ENCODE data around the gene RAD51B.
"Not testable (repeated sequence)": the region's sequence is repeated elsewhere in the genome, so short reads cannot be mapped to it uniquely, and the experiment has no call there.

Gene RAD51B

DNA sequence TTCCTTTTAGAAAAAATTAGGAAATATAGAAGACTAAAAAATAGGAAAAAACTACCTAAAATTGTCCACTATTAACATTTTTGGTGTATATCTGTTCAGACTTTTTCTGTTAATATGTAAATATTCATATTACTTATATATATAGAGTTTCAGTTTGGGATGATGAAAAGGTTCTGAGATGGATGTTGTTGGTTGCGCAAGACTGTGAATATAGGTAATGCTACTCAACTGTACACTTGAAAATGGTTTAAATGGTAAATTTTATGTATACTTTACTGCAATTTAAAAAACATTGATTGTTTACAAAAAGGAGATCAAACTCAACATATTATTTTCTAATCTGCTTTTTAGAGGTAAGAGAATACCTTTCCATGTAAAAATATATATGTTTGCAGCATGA lies 200.9 kb downstream of the RAD51B start:
- DNase-seq (ENCODE audit: low read depth in 2 of 2) = no peak

DNA sequence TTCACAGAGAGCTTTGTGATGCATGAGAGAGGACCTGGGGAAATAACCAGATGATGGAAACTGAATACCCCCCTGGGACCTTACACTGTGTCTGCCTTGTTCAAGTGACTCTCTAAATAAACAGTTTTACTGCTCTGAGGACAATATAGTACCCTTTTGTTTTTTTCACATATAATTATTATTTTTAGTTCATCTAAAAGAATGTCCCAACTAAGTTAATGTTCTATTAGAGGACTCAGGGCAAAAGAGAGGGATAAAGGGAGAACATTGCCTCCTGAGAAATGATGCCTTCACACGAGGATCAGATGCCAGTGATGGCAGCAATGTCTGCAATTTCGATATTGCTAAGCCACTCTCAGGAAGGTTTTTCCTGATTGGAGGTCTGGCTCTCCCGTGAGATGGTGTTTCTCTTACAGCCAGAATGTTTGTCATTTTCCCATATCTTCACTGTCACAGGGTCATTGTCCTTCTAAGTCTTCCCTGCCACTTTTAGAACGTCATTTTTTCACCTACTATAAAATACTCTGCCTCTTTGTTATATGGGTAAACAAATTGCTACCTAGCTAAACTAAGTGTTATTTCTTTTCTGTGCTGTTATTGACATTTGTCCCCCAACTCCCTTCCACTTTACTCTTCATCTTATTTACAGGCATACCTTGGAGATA lies 201.6 kb downstream of the RAD51B start:
- no peak for DNase-seq (ENCODE audit: low read depth in 2 of 2)

DNA sequence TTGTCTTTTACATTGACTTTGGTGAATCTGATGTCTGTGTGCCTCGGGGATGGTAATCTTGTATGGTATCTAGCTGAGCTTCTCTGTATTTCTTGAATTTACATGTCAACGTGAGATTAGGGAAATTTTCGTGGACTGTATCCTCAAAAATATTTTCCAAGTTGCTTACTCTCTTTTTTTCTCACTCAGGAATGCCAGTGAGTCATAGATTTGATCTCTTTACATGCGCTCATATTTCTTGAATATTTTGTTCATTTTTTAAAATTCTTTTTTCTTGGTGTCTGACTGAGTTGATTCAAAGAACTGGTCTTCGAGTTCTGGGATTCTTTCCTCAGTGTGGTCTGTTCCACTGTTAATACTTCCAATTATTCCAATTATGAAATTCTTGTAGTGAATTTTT lies 207.7 kb downstream of the RAD51B start:
- no peak for DNase-seq (ENCODE audit: low read depth in 2 of 2)

DNA sequence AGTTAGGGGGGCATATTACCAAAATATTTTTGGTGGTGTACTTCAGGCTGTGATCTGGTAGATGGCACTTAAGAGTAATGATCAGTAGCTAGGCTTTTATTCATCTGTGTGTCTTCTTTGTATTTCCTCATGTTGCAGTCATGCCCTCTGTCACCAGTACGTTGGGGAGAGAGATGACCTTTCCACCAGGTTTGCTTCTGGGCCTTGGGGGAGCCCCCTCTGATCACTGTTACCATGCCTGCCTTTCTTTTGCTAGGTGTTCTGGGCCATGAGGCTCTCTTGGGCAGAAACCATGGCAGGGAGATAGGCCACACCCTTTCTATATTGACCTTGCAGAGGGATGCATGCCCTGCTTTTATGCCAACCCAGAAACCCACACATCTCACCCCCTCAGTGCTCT lies 208.5 kb downstream of the RAD51B start:
- no peak for DNase-seq (ENCODE audit: low read depth in 2 of 2)

DNA sequence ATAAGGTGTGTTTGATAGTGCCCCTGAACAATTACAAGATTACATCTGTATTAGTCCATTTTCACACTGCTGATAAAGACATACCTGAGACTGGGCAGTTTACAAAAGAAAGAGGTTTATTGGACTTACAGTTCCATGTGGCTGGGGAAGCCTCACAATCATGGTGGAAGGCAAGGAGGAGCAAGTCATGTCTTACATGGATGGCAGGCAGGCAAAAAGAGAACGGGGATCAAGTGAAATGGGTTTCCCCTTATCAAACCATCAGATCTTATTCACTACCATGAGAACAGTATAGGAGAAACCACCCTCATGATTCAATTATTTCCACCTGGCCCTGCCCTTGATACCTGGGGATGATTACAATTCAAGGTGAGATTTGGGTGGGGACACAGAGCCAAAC lies 211.4 kb downstream of the RAD51B start:
- DNase-seq (ENCODE audit: low read depth in 2 of 2) = not testable (repeated sequence)

DNA sequence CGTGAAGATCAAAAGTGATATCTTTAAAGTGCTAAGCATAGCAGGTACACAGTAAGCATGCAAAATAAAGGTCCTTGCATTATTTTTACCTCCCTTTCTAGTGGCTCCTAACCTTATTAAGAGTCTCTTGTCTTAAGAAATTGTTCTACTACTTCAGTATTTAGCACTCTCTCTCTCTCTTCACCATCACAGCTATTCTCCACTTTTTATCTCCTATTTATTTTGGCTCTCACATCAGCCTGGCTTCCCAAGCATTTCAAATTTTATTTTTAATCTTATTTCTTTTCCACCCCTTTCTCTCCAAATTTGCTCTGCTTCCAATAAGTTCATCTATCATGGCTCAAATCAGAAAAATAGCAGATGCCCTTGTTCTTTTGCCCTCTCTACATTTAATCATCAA lies 212.6 kb downstream of the RAD51B start:
- DNase-seq (ENCODE audit: low read depth in 2 of 2) = no peak

DNA sequence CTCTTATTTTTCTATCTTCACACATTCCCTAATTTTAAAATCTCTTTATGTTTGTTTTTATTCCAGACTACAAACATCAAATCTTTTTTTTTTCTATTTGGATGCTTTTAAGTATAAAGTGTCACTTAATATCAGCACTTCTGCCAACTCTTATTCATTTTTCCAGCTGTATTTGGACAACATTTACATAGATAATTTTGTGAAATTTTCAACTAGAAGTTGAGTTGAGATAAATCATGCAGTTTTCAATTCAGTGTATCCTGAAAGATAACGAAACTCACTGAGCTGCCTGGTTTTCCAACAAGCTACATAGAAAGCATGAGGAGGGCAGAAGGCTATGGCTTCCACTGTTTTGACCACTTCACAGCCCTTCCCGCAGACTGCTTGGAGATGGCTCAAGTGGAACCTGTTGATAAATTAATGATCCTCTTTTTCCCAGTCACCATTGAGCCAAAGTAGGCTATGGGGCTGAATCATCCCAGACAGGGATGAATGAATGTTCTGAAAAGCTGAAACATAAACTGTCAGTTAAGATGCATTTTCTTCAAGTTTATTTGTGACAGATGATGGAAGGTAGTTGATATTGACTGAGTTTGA lies 213.9 kb downstream of the RAD51B start:
- no peak for DNase-seq (ENCODE audit: low read depth in 2 of 2)

DNA sequence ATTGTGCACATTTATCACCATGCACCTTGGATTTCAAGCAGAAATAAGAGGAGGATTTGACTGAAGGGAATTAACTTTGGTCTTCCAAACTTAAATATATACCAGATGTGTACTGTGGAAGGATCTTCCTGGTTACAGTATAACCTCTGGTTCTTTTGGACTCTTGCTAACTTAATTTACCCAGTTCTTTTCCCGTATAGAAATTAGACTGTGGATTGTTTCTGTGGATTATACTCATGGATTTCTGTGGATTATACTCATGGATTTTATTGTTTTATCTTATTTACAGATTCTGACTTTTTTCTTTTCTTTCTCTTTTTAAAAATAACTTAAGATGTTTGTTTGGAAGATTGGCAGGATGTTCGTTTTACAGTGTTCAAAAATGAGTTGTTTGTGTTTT lies 215.3 kb downstream of the RAD51B start:
- no peak for DNase-seq (ENCODE audit: low read depth in 2 of 2)

DNA sequence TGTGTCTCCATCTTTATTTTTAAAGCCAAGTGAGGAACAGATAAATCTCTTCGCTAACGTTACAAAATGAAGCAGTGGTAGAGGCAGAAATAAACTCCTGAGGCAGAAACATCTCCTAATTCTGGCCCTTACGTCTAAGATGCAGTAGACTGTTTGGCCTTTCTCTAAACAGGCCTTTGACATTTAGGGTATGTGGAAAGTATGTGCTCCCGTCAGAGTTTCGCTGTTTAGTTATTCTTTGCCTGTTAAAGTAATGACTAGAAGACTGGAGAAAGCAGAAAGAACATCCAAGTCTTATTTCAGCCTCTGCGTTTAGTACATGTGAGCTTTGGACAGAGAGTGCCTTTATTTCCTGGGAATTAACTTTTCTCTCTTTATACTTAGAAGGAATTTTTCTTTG lies 216.6 kb downstream of the RAD51B start:
- no peak for DNase-seq (ENCODE audit: low read depth in 2 of 2)

DNA sequence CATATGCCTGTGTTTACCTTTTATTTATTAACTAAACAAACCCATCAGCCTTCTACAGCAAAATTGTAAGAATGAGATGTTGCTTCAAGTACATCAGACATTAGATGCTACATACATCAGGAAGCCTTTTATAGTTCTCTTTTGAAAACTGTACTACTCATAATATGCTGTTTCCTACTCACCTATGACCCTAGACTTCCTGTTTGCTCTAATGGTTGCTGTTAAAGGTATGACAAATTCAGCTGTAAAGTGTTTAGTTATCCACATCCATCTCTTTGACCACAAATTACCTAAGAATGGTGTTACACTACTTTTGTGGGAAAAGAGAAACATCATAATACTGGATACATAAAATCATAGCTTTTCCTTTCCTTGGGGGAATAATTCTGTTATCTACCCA lies 220.0 kb downstream of the RAD51B start:
- no peak for DNase-seq (ENCODE audit: low read depth in 2 of 2)

DNA sequence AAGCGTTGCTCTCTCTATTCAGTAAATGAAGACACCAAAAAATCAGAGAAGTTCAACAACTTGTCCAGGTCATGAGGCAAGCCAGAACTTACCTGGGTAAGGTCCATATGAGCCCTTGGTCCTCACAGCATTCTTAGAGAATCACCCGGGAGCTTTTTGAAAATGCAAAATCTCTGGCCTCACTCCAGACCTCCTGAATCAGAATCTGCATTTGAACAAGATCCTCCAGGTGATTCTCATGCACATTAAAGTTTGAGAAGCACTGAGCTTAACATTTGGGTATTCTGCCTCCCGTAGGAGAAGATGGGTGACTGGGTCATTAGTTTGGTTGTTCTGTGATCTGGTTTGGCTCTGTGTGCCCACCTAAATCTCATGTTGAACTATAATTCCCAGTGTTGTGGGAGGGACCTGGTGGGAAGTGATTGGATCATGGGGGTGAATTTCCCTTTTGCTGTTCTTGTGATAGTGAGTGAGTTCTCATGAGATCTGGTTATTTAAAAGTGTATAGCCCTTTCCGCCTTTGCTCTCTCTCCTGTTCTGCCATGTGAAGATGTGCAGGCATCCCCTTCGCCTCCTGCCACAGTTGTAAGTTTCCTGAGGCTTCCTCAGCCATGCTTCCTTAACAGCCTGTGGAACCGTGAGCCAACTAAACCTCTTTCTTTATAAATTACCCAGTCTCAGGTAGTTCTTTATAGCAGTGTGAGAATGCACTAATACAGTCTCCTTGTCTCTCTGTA lies 221.2 kb downstream of the RAD51B start:
- no peak for DNase-seq (ENCODE audit: low read depth in 2 of 2)

DNA sequence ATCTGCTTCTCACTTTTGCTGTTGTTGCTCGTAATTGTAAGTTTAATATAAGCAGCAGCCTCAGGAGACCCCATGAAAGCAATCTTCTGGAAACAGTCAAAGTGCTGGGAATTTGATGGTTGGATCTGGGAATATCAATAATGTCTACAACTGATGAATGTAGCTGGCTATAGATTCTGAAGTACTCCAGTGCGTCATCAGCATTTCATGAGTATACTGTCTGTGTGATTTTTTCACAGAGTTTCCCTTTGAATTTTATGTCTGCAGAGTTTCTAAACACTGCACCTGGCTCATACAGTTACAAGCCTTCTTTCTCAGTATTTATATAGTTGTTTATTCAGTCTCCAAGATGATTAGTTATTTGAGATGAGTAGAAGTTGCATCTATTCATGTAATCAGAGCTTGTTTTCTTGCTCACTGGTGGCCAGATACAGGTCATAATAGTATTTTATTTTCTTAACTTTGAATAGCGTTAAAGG lies 222.3 kb downstream of the RAD51B start:
- DNase-seq (ENCODE audit: low read depth in 2 of 2) = no peak

DNA sequence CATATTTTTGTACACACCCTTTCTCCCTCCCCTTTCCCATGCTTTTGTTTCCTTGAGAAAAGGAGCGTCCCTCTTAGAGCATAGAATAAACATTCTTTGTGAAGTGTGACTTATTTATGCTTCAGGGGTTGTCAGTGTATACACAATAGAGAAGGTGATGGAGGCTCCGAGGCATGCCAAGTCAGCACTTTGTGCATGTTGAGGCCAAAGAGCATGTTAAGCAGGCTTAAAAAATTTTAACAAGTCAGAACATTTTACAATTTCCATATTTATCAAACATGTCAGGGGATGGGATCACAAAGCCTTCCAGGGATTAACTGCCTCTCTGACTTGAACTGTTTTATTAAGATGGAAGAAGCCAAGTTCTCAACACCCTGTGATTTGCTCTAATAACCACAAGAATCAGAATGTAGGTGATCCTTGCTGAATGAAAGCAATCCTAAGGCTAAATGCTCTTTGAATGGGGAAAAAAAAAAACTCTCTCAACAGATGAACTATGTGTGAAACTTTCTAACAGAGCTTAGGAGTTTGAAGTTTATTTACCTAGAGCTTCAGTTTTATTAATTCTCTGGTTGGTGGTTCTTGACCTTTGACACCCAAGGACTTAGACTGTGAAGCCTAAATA lies 223.1 kb downstream of the RAD51B start:
- no peak for DNase-seq (ENCODE audit: low read depth in 2 of 2)

DNA sequence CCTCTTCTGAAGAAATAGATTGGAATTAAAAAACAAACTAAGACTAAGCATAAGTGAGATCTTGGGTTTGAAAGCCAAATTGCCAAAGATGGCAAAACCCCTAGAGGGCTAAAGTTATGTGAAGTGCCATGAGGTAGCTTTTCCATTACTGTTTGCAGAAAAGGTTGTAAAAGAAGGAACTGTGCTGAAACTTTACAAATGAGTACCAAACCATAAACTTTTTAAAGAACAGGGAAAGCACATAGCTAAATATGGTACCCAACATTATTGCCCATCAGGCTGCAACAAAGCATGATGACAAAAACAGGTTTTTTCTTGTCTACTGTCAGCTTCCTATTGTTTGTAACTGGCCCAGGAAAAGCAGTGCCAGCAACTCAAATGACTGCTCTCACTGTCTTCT lies 224.2 kb downstream of the RAD51B start:
- DNase-seq (ENCODE audit: low read depth in 2 of 2) = no peak

DNA sequence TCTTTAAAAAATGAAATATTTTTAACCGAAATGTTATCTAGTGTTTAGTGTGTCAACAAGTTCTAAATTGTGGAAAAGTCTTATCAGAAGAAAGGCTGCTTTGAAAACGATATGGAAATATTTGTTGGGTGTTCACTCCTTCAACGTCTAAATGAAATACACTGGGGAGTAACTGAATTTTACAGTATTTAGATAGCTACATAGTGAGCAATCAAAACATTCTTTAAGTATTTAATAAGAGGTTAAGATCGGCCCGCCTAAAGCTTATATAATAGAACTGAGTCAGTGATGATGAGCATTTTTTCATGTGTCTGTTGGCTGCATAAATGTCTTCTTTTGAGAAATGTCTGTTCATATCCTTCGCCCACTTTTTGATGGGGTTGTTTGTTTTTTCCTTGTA lies 228.3 kb downstream of the RAD51B start:
- DNase-seq (ENCODE audit: low read depth in 2 of 2) = no peak

DNA sequence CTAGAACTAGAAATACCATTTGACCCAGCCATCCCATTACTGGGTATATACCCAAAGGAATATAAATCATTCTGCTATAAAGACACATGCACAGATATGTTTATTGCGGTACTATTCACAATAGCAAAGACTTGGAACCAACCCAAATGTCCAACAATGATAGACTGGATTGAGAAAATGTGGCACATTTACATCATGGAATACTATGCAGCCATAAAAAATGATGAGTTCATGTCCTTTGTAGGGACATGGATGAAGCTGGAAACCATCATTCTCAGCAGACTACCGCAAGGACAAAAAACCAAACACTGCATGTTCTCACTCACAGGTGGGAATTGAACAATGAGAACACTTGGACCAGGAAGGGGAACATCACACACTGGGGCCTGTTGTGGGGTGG lies 229.2 kb downstream of the RAD51B start:
- DNase-seq (ENCODE audit: low read depth in 2 of 2) = not testable (repeated sequence)

DNA sequence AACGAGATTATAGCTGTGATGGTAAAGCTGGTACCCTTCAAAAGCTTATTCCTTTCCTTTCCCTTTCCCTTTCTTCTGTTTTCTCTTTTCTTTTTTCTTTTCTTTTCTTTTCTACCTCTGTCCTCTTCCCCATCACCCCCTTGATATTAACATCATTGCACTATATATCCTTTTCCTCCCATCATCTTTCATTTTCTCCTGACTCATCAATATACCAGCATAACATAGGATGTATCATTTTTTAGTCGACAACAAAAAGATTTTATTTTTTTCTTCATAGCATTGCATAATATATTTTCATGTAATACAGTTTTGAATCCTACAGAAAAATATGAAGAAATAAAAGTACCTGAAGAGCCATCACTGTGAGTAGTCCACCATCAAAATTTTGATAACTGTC lies 230.6 kb downstream of the RAD51B start:
- no peak for DNase-seq (ENCODE audit: low read depth in 2 of 2)

DNA sequence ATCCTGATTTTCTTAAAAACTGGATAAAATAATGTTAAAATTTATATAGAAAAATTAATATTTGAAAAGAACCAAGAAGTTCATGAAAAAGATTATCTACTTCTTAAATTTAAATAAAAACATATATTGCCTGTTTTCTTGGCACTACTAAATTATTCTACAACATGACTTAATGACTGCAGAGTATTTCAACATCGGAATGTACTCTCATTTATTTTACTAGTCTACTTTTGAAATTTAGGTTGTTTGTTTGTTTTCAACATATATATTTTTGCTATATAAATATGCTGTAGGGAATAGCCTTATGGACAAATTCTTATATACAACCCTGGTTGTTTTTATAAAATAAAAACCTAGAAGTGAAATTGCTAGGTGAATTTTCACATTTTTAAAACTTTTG lies 231.6 kb downstream of the RAD51B start:
- no peak for DNase-seq (ENCODE audit: low read depth in 2 of 2)

DNA sequence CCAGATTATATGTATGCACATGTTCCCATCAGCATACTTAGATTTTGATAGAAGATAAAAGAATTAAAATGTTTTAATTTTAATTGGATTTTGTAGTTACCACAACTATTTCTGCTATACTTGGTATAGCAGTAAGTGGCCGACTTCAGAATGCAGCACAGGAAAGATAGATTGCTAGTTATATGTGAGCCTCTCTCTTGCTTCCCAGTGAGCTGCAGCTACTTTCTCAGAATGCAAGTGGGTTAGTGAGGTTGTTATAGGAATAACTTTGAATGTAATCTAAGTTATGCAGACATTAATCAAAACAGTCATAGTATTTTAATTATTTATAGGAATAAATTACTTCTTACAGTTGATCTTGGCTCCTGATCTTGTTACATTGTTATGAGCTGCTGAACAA lies 240.6 kb downstream of the RAD51B start:
- DNase-seq (ENCODE audit: low read depth in 2 of 2) = no peak

DNA sequence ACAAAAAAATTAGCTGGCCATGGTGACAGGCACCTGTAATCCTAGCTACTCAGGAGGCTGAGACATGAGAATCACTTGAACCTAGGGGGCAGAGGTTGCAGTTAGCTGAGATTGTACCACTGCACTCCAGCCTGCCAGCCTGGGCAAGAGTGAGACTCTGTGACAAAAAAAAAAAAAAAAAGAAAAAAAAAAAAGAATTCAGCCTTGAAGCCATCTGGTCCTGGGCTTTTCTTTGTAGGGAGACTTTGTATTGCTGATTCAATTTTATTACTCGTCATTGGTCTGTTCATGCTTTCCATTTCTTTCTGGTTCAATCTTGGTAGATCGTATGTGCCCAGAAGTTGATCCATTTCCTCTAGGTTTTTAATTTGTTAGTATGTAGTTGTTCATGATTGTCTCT lies 243.1 kb downstream of the RAD51B start:
- DNase-seq (ENCODE audit: low read depth in 2 of 2) = no peak

DNA sequence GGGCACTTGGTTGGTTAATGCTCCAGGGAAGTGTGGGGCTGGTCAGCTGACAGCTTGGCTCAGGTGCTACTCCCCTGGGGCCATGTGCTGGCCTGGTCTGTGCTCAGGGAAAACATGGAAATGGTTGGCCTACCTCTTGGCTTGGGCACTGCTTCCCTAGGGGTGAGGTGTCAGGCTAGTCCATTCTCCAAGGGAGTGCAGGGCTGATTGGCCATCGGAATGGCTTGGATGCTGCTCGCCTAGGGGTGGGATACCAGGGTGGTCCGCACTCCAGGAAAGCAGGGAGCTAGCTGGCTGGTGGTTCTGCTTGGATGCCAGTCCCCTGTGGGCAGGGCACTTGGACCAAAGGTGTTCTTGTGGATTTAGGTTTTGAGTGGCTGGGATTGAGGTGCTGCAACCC lies 245.7 kb downstream of the RAD51B start:
- no peak for DNase-seq (ENCODE audit: low read depth in 2 of 2)

DNA sequence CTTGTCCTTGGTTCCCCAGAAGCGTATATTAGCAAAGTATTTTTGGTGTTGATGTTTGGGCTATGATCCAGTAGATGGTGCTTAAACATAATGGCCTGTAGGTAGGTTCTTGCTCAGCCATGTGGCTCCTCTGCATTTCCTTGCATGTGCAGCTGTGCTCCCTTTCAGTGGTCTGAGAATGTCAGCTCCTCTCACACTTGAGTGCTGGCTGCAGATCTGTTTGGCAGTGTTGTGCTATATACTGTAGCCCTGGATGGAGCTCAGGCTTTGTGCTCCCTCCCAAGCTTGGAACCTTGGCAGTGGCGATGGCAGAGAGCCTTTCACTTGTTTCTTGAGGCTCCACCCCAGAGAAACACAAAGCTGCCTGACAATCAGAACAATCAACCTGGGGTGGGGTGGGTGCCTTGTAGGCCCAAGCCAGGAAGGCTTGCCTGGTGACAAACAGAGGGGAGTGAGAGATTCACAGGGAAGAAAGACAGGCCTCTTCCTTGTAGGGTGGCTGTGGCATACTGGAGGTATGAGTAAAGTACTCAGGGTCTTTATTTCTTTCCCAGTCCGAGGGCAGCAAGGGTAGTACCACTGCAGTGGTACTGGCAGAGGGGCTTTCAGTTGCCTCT lies 255.3 kb downstream of the RAD51B start:
- no peak for DNase-seq (ENCODE audit: low read depth in 2 of 2)

Data from stimulated activated CD4-positive, alpha-beta T cell treated with anti-CD3 and anti-CD28 coated beads, Interleukin-12 subunit alpha, Interleukin-12 subunit beta, amount 100 ng/mL, for 24 hours (primary cell).